Measurements from ENCODE around the gene PIAS4.

DNA sequence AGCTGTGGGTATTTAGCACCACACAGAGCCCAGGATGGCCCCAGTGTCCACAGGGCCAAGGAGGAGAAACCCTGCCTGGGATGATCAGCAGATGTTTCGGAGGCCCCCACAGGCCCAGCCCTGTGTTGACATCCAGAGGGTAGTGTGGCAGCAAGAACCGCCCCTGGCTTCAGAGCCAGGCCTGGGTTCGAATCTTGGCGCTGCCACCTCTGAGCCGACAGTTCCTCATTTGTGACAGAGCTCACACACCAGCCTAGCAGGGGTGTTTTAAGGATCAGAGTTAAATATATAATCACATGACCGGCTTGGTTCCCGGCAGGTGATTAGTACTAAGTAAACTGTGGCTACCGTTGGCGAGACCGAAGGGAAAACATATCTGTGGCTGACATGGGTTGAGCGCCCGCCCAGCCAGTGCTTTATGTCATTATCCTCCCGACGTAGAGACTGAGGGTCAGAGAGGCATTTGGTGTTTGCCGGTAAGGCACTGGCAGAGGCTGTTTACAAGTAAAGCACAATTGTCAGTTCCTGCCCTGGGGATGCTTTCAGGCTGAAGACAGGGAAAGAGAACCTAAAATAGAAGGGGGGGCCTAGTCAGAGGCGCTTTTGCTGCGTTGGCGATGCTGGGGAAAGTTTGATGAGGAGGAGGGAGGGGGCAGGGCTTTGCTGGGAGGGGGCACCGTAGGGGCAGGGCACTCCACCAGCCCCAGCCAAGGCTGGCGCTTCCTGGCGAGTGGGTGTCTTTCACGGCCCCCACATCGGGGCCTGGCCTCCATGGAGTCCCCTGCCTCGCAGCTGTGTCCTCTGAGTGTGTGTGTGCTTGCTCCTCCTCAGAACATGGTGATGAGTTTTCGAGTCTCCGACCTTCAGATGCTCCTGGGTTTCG lies 4.8 kb downstream of the PIAS4 start:
- TF ChIP-seq GATA2 (IDR thresholded peaks at IDR 0.05; ENCODE audit: low read depth, low read length) (no peak), GATA3 (IDR thresholded peaks at IDR 0.05; ENCODE audit: low read depth, low read length) (no peak)
